ENCODE data around the gene FAM237B.

Gene FAM237B

GRCh38 chr7:90274161-90274560 is 46.9 kb downstream of the FAM237B start:
- TF ChIP-seq CTCF (IDR thresholded peaks at IDR 0.05; ENCODE audit: low read depth, low read length, poor library complexity, severe bottlenecking) = no peak
- no peak for TF ChIP-seq EZH2phosphoT487 (IDR thresholded peaks at IDR 0.05; ENCODE audit: borderline replicate concordance, low read length)
- H3K4me3 ChIP-seq (ENCODE audit: low read length) = no peak overlapping the region
- H3K27ac ChIP-seq (ENCODE audit: low read depth, low read length) = no peak overlapping the region
- no peaks in the 10 kb centered on the region for H3K4me1 ChIP-seq (ENCODE audit: control insufficient read depth, low read length)
- no peaks in the 10 kb centered on the region for H3K36me3 ChIP-seq (ENCODE audit: control insufficient read depth, low read length)
- no peaks in the 10 kb centered on the region for H4K20me1 ChIP-seq (ENCODE audit: control insufficient read depth, insufficient read depth, low read depth, low read length)
- H3F3A ChIP-seq (ENCODE audit: control insufficient read depth, insufficient read depth) = no peaks in the 10 kb centered on the region
- H3K9me3 ChIP-seq (ENCODE audit: control insufficient read depth, insufficient read depth, low read length) = no peaks in the 10 kb centered on the region
- no peaks in the 10 kb centered on the region for H3K79me2 ChIP-seq (ENCODE audit: control insufficient read depth, low read length)
- peaks cover 6% of the 10 kb centered on the region for H3K27me3 ChIP-seq (ENCODE audit: control insufficient read depth, low read length)
- no peaks in the 10 kb centered on the region for H3K9me2 ChIP-seq (replicated peaks; ENCODE audit: control insufficient read depth, low read length)
- H3K4me2 ChIP-seq (ENCODE audit: low read length) = no peak overlapping the region

- Histone ChIP-seq H3K9me2 (replicated peaks; ENCODE audit: control insufficient read depth, low read length) (no peaks in the 10 kb centered on the region), H3K79me2 (ENCODE audit: control insufficient read depth, low read length) (no peaks in the 10 kb centered on the region), H3K4me3 (ENCODE audit: low read length) (no peak overlapping the region), H3K9me3 (ENCODE audit: control insufficient read depth, insufficient read depth, low read length) (no peaks in the 10 kb centered on the region), H3K4me1 (ENCODE audit: control insufficient read depth, low read length) (no peaks in the 10 kb centered on the region), H3K4me2 (ENCODE audit: low read length) (no peak overlapping the region), H3K27ac (ENCODE audit: low read depth, low read length) (no peak overlapping the region), H3K36me3 (ENCODE audit: control insufficient read depth, low read length) (no peaks in the 10 kb centered on the region), H4K20me1 (ENCODE audit: control insufficient read depth, insufficient read depth, low read depth, low read length) (no peaks in the 10 kb centered on the region), H3K27me3 (ENCODE audit: control insufficient read depth, low read length) (peaks cover 11% of the 10 kb centered on the region), H3F3A (ENCODE audit: control insufficient read depth, insufficient read depth) (no peaks in the 10 kb centered on the region)
- no peak for TF ChIP-seq EZH2phosphoT487 (IDR thresholded peaks at IDR 0.05; ENCODE audit: borderline replicate concordance, low read length)
- no peak for TF ChIP-seq CTCF (IDR thresholded peaks at IDR 0.05; ENCODE audit: low read depth, low read length, poor library complexity, severe bottlenecking)
These were observed 48.9 kb downstream of the FAM237B start for GRCh38 chr7:90272242-90272641.

GRCh38 chr7:90271753-90272152 is 49.4 kb downstream of the FAM237B start:
- peaks cover 13% of the 10 kb centered on the region for H3K27me3 ChIP-seq (ENCODE audit: control insufficient read depth, low read length)

More at GRCh38 chr7:90271753-90272152, 49.4 kb downstream of the FAM237B start:
- no peaks in the 10 kb centered on the region for H3K9me2 ChIP-seq (replicated peaks; ENCODE audit: control insufficient read depth, low read length)
- no peaks in the 10 kb centered on the region for H3K4me1 ChIP-seq (ENCODE audit: control insufficient read depth, low read length)
- H3K36me3 ChIP-seq (ENCODE audit: control insufficient read depth, low read length) = no peaks in the 10 kb centered on the region
- no peak overlapping the region for H3K4me3 ChIP-seq (ENCODE audit: low read length)
- no peak overlapping the region for H3K27ac ChIP-seq (ENCODE audit: low read depth, low read length)
- no peak overlapping the region for H3K4me2 ChIP-seq (ENCODE audit: low read length)
- H3K9me3 ChIP-seq (ENCODE audit: control insufficient read depth, insufficient read depth, low read length) = no peaks in the 10 kb centered on the region
- H3F3A ChIP-seq (ENCODE audit: control insufficient read depth, insufficient read depth) = no peaks in the 10 kb centered on the region
- no peaks in the 10 kb centered on the region for H4K20me1 ChIP-seq (ENCODE audit: control insufficient read depth, insufficient read depth, low read depth, low read length)
- no peaks in the 10 kb centered on the region for H3K79me2 ChIP-seq (ENCODE audit: control insufficient read depth, low read length)
- no peak for TF ChIP-seq CTCF (IDR thresholded peaks at IDR 0.05; ENCODE audit: low read depth, low read length, poor library complexity, severe bottlenecking)
- no peak for TF ChIP-seq EZH2phosphoT487 (IDR thresholded peaks at IDR 0.05; ENCODE audit: borderline replicate concordance, low read length)
